NCI-H748 (cell line): ENCODE measurements around the gene CGB7.
A peak's percentile ranks its signal among the peaks of the same experiment; 100 is the strongest.

Source experiments
- DNase-seq: peaks from one replicate; lab custom pipeline; 2025; ENCODE audit not compliant: unreplicated experiment; lab: John Stamatoyannopoulos, UW

Gene CGB7

GRCh38 chr19:49057636-49058234 lies at the start of gene CGB7:
CGB7 (minus strand) TSS chr19:49057749; CDS start chr19:49055375, 2,374 bp downstream.
- peak; percentile 82 for DNase-seq

GRCh38 chr19:49106648-49107135 lies 49.1 kb upstream of the CGB7 start:
- peak; percentile 66 for DNase-seq

GRCh38 chr19:49104229-49104864 lies 46.8 kb upstream of the CGB7 start:
- no peak for DNase-seq

GRCh38 chr19:49103331-49104085 lies 46.0 kb upstream of the CGB7 start:
- no peak for DNase-seq

GRCh38 chr19:49102303-49102702 lies 44.8 kb upstream of the CGB7 start:
- no peak for DNase-seq

- DNase-seq, result no peak
These were observed 43.6 kb upstream of the CGB7 start for GRCh38 chr19:49101160-49101559.

GRCh38 chr19:49098795-49099194 lies 41.2 kb upstream of the CGB7 start:
- no peak for DNase-seq

GRCh38 chr19:49097453-49098288 lies 40.1 kb upstream of the CGB7 start:
- peak; percentile 77 for DNase-seq

GRCh38 chr19:49094505-49095482 lies 37.2 kb upstream of the CGB7 start:
- DNase-seq, result no peak

- no peak for DNase-seq
These were observed 35.1 kb upstream of the CGB7 start for GRCh38 chr19:49092686-49093085.

- no peak for DNase-seq
These were observed 34.0 kb upstream of the CGB7 start for GRCh38 chr19:49091391-49092038.

GRCh38 chr19:49086296-49086695 lies 28.7 kb upstream of the CGB7 start:
- DNase-seq, result no peak

GRCh38 chr19:49085868-49086232 lies 28.3 kb upstream of the CGB7 start:
- no peak for DNase-seq

GRCh38 chr19:49085020-49085867 lies 27.7 kb upstream of the CGB7 start, which contains the start of gene SNRNP70:
SNRNP70 (plus strand) TSS chr19:49085451; CDS start chr19:49086415, 964 bp downstream.
- peak; percentile 100 for DNase-seq

- peak; percentile 64 for DNase-seq
These were observed 26.9 kb upstream of the CGB7 start for GRCh38 chr19:49084206-49085019.

- no peak for DNase-seq
These were observed 23.7 kb upstream of the CGB7 start for GRCh38 chr19:49081273-49081672.

GRCh38 chr19:49080392-49080791 lies 22.8 kb upstream of the CGB7 start:
- DNase-seq, result no peak

GRCh38 chr19:49074869-49075268 lies 17.3 kb upstream of the CGB7 start:
- DNase-seq, result peak; percentile 74
